Skeletal muscle satellite cell (primary cell): ENCODE results near the gene GTF3C1.

ENCODE experiments used
- H3K27me3 ChIP-seq: 2 replicates; pipeline ENCODE4 v1.7.0; 2013; ENCODE audit warnings: low read length; ENCODE audit not compliant: control insufficient read depth, insufficient read depth
- H3K36me3 ChIP-seq: 2 replicates; pipeline ENCODE4 v1.7.0; 2013; ENCODE audit warnings: mild to moderate bottlenecking, control low read depth, low read length; ENCODE audit not compliant: insufficient read depth
- H3K4me1 ChIP-seq: 2 replicates; pipeline ENCODE4 v1.7.0; 2013; ENCODE audit warnings: low read length; ENCODE audit not compliant: control insufficient read depth, insufficient read depth
- H3K4me2 ChIP-seq: 2 replicates; pipeline ENCODE4 v1.7.0; 2013; ENCODE audit warnings: mild to moderate bottlenecking, low read length
- H3K4me3 ChIP-seq: 2 replicates; pipeline ENCODE4 v1.7.0; 2013; ENCODE audit warnings: low read length
- H3K9ac ChIP-seq: 2 replicates; pipeline ENCODE4 v1.7.0; 2013; ENCODE audit warnings: mild to moderate bottlenecking, low read depth, low read length, moderate library complexity
- H3K9me3 ChIP-seq: replicated peaks from 2 replicates; pipeline ENCODE4 v1.7.0; 2013; ENCODE audit warnings: mild to moderate bottlenecking, control low read depth, low read length

The GTF3C1 gene

DNA sequence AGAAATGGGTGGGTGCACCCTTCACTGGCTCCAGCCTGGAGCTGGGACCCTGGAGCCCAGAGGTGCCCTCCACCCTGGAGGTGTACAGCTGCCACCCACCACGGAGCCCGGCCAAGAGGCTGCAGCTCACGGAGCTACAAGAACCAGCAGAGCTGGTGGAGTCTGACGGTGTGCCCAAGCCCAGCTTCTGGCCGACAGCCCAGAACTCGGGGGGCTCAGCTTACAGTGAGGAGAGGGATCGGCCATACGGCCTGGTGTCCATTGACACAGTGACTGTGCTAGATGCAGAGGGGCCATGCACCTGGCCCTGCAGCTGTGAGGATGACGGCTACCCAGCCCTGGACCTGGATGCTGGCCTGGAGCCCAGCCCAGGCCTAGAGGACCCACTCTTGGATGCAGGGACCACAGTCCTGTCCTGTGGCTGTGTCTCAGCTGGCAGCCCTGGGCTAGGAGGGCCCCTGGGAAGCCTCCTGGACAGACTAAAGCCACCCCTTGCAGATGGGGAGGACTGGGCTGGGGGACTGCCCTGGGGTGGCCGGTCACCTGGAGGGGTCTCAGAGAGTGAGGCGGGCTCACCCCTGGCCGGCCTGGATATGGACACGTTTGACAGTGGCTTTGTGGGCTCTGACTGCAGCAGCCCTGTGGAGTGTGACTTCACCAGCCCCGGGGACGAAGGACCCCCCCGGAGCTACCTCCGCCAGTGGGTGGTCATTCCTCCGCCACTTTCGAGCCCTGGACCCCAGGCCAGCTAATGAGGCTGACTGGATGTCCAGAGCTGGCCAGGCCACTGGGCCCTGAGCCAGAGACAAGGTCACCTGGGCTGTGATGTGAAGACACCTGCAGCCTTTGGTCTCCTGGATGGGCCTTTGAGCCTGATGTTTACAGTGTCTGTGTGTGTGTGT is 100.9 kb downstream of the GTF3C1 start:
- no peaks in the 10 kb centered on the region for H3K27me3 ChIP-seq
- H3K4me3 ChIP-seq = no peak overlapping the region
- peaks cover 9% of the 10 kb centered on the region for H3K9me3 ChIP-seq
- H3K4me2 ChIP-seq = no peak overlapping the region
- H3K9ac ChIP-seq = no peak overlapping the region
- H3K36me3 ChIP-seq = peaks cover 42% of the 10 kb centered on the region
- peaks cover 1% of the 10 kb centered on the region for H3K4me1 ChIP-seq

DNA sequence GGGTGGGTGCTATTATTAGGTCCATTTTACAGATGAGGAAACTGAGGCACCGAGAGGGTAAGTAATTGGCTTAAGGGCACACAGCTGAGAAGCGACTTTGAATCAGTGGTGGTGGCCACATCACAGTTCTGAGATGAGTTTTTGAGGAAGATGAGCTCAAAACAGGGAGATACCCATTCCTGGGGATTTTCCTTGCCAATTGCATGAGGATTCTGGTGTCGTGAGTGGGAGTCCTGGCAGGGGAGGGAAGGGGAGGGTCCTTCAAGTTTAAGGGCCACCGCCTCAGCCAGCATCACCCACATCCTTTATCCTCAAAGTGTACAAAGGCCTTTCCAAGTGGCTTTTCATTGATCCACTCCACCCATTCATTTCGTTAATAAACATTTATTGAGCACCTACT is 102.4 kb downstream of the GTF3C1 start:
- H3K9me3 ChIP-seq = peaks cover 9% of the 10 kb centered on the region
- H3K9ac ChIP-seq = no peak overlapping the region
- no peaks in the 10 kb centered on the region for H3K27me3 ChIP-seq
- peaks cover 48% of the 10 kb centered on the region for H3K36me3 ChIP-seq
- no peak overlapping the region for H3K4me2 ChIP-seq
- peaks cover 4% of the 10 kb centered on the region for H3K4me1 ChIP-seq
- no peak overlapping the region for H3K4me3 ChIP-seq

DNA sequence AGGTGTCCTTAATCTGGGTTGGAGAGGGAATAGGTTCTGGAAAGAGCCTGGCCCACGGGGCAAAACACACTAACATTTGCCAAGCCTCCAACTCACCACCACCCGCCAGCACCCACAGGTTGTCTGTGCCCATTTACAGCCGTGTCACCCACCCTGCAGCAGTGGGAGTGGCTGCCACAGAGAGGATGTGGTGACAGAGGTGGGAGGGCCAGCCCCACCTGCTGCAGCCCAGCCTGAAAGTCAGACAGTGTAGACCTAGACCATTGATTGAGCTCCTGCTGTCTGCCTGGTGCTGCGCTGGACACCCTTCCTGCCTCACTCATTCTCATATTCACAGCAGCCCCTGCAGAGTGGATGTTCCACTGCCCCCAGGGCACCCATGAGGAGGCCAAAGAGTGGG is 103.0 kb downstream of the GTF3C1 start:
- no peak overlapping the region for H3K4me3 ChIP-seq
- H3K9me3 ChIP-seq = peaks cover 9% of the 10 kb centered on the region
- no peaks in the 10 kb centered on the region for H3K27me3 ChIP-seq
- no peak overlapping the region for H3K4me2 ChIP-seq
- H3K9ac ChIP-seq = no peak overlapping the region
- H3K36me3 ChIP-seq = peaks cover 49% of the 10 kb centered on the region
- H3K4me1 ChIP-seq = peaks cover 4% of the 10 kb centered on the region

DNA sequence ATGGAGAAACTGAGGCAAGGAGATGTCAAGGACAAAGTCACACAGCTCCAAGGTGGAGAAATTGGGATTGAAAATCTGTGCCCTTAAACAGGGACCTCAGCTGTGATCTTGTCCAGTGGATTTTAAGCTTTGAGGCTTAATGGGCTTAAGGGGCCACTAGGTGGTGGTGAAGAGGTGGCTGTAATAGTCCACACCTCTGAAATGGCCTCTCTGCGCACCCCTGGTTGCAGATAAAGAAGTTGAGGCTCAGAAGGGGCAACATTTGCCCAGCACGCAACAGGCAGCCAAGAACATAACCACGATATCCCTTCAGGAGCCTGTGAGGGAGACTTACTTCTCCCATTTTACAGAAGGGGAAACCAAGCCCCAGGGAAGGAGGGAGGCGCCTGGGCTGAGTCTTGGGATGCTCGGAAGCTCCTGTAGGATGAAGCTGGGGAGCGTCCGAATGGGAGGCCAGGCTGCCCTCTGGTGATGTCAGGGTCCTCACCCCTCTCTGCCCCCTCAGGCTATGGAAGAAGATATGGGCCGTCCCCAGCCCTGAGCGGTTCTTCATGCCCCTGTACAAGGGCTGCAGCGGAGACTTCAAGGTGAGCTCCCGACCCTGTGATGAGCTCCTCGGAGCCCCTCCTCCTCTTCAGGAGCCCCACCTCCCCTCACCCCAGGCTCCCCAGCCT is 104.1 kb downstream of the GTF3C1 start:
- peaks cover 54% of the 10 kb centered on the region for H3K36me3 ChIP-seq
- H3K4me3 ChIP-seq = no peak overlapping the region
- H3K4me1 ChIP-seq = peaks cover 4% of the 10 kb centered on the region
- H3K9me3 ChIP-seq = peaks cover 9% of the 10 kb centered on the region
- no peak overlapping the region for H3K4me2 ChIP-seq
- no peak overlapping the region for H3K9ac ChIP-seq
- H3K27me3 ChIP-seq = no peaks in the 10 kb centered on the region

DNA sequence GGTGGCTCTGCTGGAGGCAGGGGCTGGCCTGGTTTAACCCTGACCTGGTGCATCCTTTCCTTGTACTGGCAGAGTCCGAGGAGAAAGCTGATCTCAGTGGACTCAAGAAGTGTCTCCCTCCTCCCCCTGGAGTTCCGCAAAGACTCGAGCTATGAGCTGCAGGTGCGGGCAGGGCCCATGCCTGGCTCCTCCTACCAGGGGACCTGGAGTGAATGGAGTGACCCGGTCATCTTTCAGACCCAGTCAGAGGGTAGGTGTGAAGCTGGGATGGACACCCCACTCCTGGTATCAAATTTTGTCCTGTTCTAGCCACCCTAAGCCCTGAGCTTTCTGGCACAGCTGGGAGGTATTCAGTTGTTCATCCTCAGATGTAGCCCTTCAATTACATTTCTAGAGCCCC is 105.2 kb downstream of the GTF3C1 start:
- no peak overlapping the region for H3K4me2 ChIP-seq
- no peak overlapping the region for H3K9ac ChIP-seq
- no peaks in the 10 kb centered on the region for H3K27me3 ChIP-seq
- peaks cover 55% of the 10 kb centered on the region for H3K36me3 ChIP-seq
- H3K4me1 ChIP-seq = peaks cover 4% of the 10 kb centered on the region
- H3K9me3 ChIP-seq = peaks cover 9% of the 10 kb centered on the region
- H3K4me3 ChIP-seq = no peak overlapping the region

DNA sequence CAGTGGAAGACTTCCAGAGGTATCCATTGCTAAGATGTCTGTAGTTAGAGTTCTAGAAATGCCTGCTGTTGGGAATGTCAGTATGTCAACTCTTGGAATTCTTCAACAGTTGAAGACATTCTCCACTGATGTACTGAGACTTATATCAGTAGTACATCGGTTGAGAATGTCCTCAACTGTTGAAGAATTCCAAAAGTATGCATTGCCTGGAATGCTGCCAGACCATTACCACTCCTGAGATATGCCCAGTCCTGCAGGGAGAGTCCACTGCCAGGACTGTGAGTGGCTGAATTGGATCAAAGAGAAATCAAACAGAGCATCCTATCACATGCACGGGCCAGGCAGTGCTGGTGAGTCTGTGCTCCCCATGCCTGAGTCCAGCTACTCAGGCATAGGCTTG is 105.7 kb downstream of the GTF3C1 start:
- Histone ChIP-seq H3K4me1 (peaks cover 4% of the 10 kb centered on the region), H3K4me3 (no peak overlapping the region), H3K4me2 (no peak overlapping the region), H3K9ac (no peak overlapping the region), H3K27me3 (no peaks in the 10 kb centered on the region), H3K36me3 (peaks cover 55% of the 10 kb centered on the region), H3K9me3 (peaks cover 9% of the 10 kb centered on the region)

DNA sequence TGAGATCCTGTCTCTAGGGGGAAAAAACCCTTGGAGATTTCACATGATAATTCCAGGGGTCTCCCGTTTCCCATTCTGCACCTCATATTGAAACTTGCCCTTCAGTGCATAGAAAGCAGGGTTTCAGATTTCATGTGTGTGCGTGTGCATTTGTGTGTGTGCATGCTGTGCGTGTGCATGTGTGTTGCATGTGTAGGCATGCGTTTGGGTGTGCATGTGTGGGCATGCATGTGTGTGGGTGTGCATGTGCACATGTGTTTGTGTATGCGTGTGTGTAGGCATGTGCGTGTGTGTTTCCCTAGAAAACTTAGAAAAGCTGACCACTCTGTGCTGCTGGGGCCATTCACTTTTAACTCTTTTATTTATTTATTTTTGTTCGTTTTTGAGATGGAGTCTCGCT is 107.7 kb downstream of the GTF3C1 start:
- peaks cover 9% of the 10 kb centered on the region for H3K9me3 ChIP-seq
- no peak overlapping the region for H3K9ac ChIP-seq
- no peaks in the 10 kb centered on the region for H3K27me3 ChIP-seq
- no peak overlapping the region for H3K4me2 ChIP-seq
- H3K4me1 ChIP-seq = peaks cover 4% of the 10 kb centered on the region
- H3K36me3 ChIP-seq = peaks cover 55% of the 10 kb centered on the region
- no peak overlapping the region for H3K4me3 ChIP-seq

DNA sequence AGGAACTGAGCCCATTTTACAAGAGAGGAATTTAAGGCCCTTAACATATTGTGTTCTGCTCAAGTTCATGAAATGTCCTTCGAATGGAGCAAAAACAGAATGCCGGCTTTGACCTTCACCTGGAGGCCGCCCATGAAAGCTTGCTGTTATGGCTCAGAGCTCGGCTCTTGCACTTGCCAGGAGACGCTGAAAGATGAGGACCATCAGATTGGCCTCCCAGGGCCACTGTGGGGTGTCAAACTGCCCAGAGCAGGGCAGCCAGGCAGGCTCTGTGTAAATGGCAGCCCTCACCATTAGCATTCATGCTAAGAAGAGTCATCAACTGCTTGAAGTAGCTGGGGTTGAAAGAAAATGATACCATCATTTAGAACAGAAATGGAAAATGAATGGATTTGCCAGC is 108.4 kb downstream of the GTF3C1 start:
- H3K4me2 ChIP-seq = no peak overlapping the region
- no peak overlapping the region for H3K4me3 ChIP-seq
- peaks cover 51% of the 10 kb centered on the region for H3K36me3 ChIP-seq
- peaks cover 4% of the 10 kb centered on the region for H3K4me1 ChIP-seq
- H3K9ac ChIP-seq = no peak overlapping the region
- H3K27me3 ChIP-seq = no peaks in the 10 kb centered on the region
- H3K9me3 ChIP-seq = peaks cover 9% of the 10 kb centered on the region

DNA sequence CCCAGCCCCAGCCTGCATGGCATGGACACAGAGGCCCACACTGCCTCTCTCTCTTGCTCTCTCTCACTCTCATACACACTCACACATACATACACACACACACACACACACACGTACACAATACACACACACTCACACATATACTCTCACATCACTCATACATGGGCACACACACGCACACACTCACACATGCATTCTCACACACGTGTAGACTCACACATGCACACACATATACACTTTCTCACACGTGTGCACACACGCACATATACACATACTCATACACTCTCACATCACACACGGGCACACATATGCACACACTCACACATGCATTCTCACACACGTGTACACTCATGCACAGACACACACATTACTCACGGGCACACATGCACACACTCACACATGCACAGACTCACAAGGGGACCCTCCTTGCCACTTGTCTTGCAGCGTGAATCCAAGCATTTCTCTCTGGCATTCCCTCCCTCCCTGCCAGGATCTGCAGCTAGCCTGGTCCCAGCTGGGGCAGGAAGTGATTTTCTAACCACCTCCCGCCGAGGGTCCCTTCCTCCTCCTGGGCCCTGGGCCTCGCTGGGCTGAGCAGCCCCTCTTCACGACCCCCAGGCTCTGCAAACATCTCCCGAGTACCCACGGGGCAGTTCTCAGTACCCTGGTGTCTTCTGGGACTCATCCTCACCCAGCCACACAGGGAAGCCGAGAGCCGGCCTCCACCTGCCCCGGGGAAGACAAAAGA is 110.3 kb downstream of the GTF3C1 start:
- Histone ChIP-seq H3K4me3 (no peak overlapping the region), H3K27me3 (no peaks in the 10 kb centered on the region), H3K9ac (no peak overlapping the region), H3K4me2 (no peak overlapping the region), H3K36me3 (peaks cover 40% of the 10 kb centered on the region), H3K4me1 (peaks cover 4% of the 10 kb centered on the region), H3K9me3 (peaks cover 4% of the 10 kb centered on the region)

DNA sequence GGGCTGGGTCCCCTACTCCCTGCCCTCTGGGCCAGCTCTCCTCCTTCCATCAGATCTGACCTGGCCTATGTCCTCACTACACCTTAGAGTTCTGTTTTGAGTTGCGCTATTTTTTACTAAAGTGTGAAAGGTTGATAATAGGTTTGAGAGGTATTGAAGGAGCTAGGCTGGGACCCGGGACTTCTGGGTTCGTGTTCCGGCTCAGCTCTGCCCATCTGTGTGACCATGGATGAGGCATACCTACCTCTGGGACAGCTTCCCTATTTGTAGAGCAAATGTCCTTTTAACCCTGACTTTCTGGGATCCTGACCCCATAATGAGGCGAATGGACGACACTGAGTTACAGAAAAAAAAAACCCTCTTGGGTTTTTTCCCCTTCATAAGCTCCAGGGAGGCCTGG is 111.8 kb downstream of the GTF3C1 start:
- no peaks in the 10 kb centered on the region for H3K4me1 ChIP-seq
- H3K9ac ChIP-seq = no peak overlapping the region
- H3K36me3 ChIP-seq = peaks cover 34% of the 10 kb centered on the region
- no peaks in the 10 kb centered on the region for H3K27me3 ChIP-seq
- H3K4me2 ChIP-seq = no peak overlapping the region
- no peaks in the 10 kb centered on the region for H3K9me3 ChIP-seq
- H3K4me3 ChIP-seq = no peak overlapping the region

DNA sequence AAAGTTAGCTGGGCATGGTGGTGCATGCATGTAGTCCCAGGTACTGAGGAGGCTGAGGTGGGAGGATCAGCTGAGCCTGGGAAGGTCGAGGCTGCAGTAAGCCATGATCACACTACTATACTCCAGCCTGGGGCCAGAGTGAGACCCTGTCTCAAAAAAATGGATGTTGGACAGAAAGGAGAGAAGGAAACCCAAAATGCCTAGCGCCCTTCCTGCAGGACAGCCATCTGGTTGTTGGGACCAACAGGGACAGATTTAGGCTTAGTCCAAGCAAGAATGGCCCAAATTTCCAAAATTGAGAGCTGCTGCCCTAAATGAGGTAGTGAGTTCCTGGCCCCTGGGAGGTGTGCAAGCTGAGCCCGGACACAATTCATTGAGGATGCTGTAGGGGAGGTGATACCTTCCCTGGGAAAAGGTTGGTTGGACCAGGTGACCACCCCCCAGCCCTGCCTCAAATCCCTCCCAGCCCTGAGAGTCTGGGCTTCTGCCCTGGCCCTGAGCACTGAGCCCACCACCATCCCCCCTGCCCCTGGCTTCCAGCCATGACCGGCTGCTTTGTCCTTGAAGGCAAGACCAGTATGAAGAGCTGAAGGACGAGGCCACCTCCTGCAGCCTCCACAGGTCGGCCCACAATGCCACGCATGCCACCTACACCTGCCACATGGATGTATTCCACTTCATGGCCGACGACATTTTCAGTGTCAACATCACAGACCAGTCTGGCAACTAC is 112.6 kb downstream of the GTF3C1 start:
- no peak overlapping the region for H3K9ac ChIP-seq
- peaks cover 30% of the 10 kb centered on the region for H3K36me3 ChIP-seq
- no peak overlapping the region for H3K4me2 ChIP-seq
- H3K4me3 ChIP-seq = no peak overlapping the region
- no peaks in the 10 kb centered on the region for H3K9me3 ChIP-seq
- no peaks in the 10 kb centered on the region for H3K27me3 ChIP-seq
- H3K4me1 ChIP-seq = peaks cover 8% of the 10 kb centered on the region
